GM21529 (cell line): ENCODE results near the gene PAXIP1.
"Not testable (repeated sequence)": the region's sequence is repeated elsewhere in the genome, so short reads cannot be mapped to it uniquely, and the experiment has no call there.

Experiments used
- ATAC-seq: cut with Tn5 transposase; IDR thresholded peaks from one replicate; pipeline ENCODE4 v1.9.1; 2021; ENCODE audit not compliant: unreplicated experiment

PAXIP1 gene

GRCh38 chr7:154950960-154951359, 52.0 kb downstream of the PAXIP1 start:
- ATAC-seq = no peak

- ATAC-seq = no peak
Observed at GRCh38 chr7:154947604-154948003, 55.3 kb downstream of the PAXIP1 start.

- no peak for ATAC-seq
Observed at GRCh38 chr7:154946166-154946565, 56.8 kb downstream of the PAXIP1 start.

GRCh38 chr7:154943906-154944305, 59.0 kb downstream of the PAXIP1 start:
- no peak for ATAC-seq

GRCh38 chr7:154942691-154943090, 60.2 kb downstream of the PAXIP1 start:
- ATAC-seq = no peak

GRCh38 chr7:154937837-154938236, 65.1 kb downstream of the PAXIP1 start:
- no peak for ATAC-seq

- ATAC-seq = not testable (repeated sequence)
Observed at GRCh38 chr7:154934353-154934952, 68.5 kb downstream of the PAXIP1 start.

- no peak for ATAC-seq
Observed at GRCh38 chr7:154931906-154932305, 71.0 kb downstream of the PAXIP1 start.

- ATAC-seq = no peak
Observed at GRCh38 chr7:154929006-154929726, 73.8 kb downstream of the PAXIP1 start.

GRCh38 chr7:154928136-154929005, 74.6 kb downstream of the PAXIP1 start:
- peak; percentile 84 for ATAC-seq

- ATAC-seq = peak; percentile 56
Observed at GRCh38 chr7:154927624-154928125, 75.2 kb downstream of the PAXIP1 start.

GRCh38 chr7:154922472-154922871, 80.5 kb downstream of the PAXIP1 start:
- not testable (repeated sequence) for ATAC-seq

- no peak for ATAC-seq
Observed at GRCh38 chr7:154919344-154920225, 83.3 kb downstream of the PAXIP1 start.

GRCh38 chr7:154918741-154919140, 84.2 kb downstream of the PAXIP1 start:
- no peak for ATAC-seq

GRCh38 chr7:154918266-154918665, 84.7 kb downstream of the PAXIP1 start:
- no peak for ATAC-seq

- ATAC-seq = no peak
Observed at GRCh38 chr7:154917808-154918160, 85.1 kb downstream of the PAXIP1 start.

- no peak for ATAC-seq
Observed at GRCh38 chr7:154916856-154917807, 85.8 kb downstream of the PAXIP1 start.

- no peak for ATAC-seq
Observed at GRCh38 chr7:154916381-154916780, 86.5 kb downstream of the PAXIP1 start.

- no peak for ATAC-seq
Observed at GRCh38 chr7:154915600-154915999, 87.3 kb downstream of the PAXIP1 start.

- ATAC-seq = no peak
Observed at GRCh38 chr7:154914996-154915380, 87.9 kb downstream of the PAXIP1 start.
